Eye (tissue), 1 donor: ENCODE measurements around the gene ENPP6.
"Not testable (repeated sequence)": the region's sequence is repeated elsewhere in the genome, so short reads cannot be mapped to it uniquely, and the experiment has no call there.

ENCODE experiments used
- DNase-seq: peaks from one replicate; pipeline ENCODE4 v3.0.0-alpha.2; 2015

The ENPP6 gene

GRCh38 chr4:184234155-184234554 lies 16.5 kb upstream of the ENPP6 start:
- DNase-seq = no peak

GRCh38 chr4:184232975-184233374 lies 15.3 kb upstream of the ENPP6 start:
- DNase-seq = no peak

- no peak for DNase-seq
These were observed 14.5 kb upstream of the ENPP6 start for GRCh38 chr4:184232202-184232601.

DNA sequence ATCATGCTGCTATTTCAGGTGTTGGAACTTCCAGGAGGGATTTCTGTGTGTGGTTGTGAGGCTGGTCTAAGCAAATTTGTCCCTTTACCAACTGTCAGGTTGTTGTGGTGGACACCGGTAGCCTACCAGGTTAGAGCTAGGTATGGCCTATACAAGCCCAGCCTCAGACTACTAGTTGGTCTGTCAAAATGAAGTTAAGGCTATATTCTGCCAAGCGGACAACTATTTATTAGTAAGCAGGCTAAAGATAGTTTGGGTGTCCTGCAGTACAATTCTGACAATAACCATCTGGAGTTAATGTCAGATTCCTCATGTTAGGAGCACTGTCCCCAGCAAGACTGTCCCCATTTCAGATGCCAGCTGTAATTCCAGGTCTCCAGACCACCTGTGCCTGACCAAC lies 13.9 kb upstream of the ENPP6 start:
- no peak for DNase-seq

- DNase-seq = no peak
These were observed 10.5 kb upstream of the ENPP6 start for GRCh38 chr4:184228056-184228705.

DNA sequence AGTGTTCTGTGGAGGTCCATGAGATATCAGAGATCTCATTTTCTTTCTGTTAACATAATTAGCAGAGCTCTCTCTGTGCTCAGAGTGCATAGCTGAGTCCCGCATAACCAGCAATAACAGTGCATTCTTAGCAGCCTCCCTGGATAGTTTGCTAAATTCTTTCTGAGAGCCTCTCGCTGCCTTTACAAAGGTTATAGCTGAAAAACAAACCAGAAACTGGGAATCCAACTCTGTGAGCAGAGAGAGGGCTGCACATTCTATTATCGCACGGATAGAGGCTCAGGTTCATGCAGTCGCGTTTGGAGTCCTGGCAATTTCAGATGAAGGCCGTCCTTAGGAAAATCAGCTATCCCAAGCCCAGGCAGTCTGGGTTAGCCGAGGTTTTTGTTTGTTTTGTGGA lies 1.2 kb downstream of the ENPP6 start:
- DNase-seq = no peak

DNA sequence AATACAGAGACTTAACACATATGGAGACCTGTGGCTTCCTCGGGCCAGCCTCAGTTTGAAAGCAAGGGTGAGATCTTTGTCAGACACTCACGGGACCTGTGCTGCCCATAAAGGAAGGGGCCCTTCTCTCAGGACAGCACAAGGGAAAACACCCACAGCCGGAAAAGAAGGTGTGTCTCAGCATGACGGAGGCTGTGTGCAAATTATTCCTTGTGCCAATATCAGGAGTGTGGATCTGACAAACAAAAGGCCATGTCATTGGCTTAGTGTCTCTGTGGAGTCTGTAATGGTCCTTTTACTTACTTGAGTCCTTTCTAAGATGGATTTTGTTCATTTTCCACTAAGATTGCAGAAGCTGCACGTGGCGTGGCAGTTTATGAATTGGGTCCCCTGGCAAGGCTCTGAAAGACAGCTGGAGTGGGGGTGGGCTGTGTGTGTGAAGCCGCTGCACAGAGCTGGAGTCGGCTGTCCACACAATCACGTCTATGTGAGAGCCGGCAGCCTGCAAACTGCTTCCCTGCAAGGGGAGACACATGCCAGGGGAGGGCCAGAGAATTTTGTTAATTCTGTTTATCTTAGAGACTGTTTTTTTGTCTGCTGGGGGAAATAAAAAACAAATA lies 1.9 kb downstream of the ENPP6 start:
- peak; percentile 59 for DNase-seq

DNA sequence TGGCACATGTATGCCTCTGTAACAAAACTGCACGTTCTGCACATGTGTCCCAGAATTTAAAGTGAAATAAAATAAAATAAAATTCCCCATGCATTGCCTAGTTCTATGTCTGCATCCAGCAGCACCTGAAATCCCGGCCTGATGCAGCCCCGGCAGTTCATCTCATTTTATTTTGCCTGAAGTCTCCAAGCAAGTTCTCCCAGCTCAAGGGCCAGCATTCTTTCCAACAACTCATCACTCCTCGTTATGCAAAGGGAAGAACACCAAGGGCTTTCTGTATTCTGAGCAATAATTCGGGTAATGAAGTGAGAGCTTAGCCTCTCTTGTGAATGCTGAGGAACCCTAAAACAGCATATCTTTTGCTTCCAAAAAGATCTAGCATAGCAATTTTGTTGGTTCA lies 2.7 kb downstream of the ENPP6 start:
- DNase-seq = no peak

DNA sequence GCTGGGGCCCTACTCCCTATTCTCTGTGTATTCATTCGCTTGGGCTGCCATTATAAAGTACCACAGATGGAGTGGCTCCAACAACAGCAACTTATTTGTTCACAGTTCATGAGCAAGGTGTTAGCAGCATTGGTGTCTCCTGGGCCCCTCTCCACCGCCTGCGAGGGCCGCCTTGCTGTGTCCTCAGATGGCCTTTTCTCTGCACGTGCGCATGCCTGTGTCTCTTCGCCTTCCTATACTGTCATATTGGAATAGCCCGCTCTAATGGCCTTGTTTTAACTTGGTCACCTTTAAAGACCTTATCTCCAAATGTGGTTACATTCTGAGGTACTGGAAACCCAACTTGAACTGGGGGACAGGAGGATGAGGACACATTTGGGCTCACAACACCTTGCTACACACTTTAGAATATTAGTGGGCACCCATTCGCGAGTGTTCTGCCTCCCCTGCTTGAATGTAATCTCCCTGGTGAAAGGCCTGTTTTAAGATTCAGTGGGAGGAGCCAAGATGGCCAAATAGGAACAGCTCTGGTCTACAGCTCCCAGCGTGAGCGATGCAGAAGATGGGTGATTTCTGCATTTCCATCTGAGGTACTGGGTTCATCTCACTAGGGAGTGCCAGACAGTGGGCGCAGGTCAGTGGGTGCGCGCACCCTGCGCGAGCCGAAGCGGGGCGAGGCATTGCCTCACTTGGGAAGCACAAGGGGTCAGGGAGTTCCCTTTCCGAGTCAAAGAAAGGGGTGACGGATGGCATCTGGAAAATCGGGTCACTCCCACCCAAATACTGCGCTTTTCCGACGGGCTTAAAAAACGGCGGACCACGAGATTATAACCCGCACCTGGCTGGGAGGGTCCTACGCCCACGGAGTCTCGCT lies 9.7 kb downstream of the ENPP6 start:
- DNase-seq = not testable (repeated sequence)

- no peak for DNase-seq
These were observed 12.4 kb downstream of the ENPP6 start for GRCh38 chr4:184205243-184205642.

- no peak for DNase-seq
These were observed 14.4 kb downstream of the ENPP6 start for GRCh38 chr4:184203300-184203699.

GRCh38 chr4:184201179-184201578 lies 16.5 kb downstream of the ENPP6 start:
- no peak for DNase-seq

GRCh38 chr4:184200296-184200695 lies 17.4 kb downstream of the ENPP6 start:
- peak; percentile 78 for DNase-seq

DNA sequence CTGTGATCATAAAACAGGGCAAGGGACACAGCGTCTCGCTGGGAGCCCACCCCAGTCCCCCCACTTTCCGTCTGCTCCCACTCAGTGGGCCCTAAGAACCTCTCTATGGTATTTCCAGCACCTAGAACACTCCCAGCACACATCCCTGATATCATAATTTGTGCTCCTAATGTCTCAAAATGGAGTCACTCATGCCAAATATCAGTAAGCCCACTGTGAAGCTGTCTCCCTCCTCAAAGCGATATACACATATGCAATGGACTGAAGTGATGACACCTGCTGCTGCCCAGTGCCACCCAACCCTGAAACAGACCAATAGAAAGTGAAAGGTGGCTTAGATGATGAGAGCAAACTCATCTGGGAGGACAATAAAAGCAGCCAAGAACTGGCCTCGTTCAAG lies 17.9 kb downstream of the ENPP6 start:
- no peak for DNase-seq

- no peak for DNase-seq
These were observed 19.5 kb downstream of the ENPP6 start for GRCh38 chr4:184198190-184198589.

DNA sequence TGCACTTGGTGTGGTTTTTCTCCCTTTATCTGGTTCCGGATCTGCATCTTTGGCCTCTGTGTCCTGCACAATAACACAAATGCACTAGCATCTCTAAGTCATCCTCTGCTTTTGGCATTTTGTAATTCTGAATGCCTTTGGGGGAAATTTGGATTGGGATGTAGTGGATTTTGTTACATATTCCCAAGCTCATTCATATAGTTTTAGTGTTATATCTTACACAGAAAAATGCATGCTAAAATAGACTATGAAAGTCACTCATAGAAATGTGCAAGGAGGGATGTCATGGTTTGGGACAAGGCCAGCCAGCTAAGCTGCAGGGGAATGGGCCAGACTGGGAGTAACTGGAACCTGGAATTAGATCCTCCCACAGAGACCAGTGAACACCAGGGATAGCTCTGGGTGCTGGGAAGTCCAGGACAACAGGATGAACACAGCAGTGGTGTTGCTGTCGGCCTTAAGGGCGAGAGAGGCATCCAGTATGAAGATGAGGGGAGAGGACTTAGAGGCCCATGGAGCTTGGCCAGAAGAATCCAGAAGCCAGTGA lies 20.1 kb downstream of the ENPP6 start:
- no peak for DNase-seq

DNA sequence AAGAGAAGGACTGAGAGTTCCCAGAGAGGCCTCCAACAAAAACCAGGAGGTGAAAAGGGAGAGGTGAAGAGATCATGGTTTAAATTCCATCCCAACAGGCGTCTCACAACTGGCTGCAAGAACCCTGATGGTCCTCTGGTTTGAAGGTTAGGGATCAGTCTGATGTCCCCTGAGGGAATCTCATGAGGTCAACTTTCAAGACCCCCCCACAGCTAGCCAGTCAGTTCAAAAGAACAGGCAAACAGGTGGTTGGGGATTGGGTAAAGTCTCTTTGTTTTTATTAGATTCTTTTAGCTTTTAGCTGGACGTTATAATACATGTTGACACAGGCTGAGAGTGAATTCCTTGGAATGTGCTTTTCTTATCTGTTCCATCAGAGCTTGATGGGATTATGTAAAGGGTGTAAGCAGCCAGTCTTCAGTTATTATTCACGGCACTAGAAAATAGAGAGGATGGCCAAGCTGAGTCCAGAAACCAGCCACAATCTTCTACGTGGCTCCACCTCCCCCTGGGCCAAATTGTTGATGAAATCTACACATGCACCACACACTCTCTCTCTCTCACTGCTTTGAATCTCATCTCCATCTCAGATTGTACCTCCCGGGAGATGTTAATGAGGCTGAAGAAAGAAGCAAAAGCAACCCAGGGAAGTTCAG lies 20.8 kb downstream of the ENPP6 start:
- peak; percentile 53 for DNase-seq

DNA sequence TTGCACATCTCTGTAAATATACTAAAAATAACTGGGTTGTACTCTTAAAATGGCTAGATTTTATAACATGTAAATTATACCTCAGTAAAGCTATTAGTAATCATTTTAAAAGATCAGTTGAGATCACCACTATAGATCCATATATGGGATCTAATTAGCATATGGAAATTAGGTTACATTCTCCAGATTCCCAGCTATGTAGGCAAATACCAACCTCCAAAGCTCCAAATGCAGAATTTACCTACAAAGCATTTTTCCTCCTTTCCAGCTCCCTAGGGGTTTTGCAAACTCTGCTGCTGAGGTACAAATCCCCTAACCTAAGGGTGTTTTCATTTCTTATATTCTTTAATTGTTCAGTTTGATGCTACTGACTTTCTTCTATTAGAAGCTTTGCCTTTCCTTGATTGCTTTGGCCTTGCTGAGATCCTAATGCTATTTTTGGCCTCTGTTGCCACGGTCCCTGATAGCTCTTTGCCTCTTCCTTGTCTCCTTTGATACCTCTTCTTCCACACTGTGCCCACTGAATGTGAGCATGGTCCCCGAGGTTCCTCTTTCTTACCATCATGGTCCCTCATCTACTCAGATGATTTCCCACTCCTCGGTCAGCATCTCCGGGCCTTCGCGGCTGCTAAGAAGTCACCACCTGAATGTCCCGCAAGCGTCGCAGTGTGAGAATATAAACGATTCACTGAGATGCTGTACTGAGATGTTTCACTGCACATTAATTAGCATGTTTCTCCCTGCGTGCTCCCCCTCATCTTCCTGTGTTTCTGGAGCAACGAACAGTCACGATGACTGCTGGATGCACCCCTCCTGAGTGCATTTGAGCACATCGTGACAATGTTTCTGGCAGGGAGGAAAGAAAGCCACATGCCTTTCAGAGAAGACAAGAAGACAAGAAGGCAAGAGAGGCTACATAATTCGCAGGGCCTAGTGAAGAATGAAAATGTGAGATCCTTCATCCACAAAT lies 23.8 kb downstream of the ENPP6 start:
- no peak for DNase-seq

- DNase-seq = no peak
These were observed 24.7 kb downstream of the ENPP6 start for GRCh38 chr4:184192933-184193332.

DNA sequence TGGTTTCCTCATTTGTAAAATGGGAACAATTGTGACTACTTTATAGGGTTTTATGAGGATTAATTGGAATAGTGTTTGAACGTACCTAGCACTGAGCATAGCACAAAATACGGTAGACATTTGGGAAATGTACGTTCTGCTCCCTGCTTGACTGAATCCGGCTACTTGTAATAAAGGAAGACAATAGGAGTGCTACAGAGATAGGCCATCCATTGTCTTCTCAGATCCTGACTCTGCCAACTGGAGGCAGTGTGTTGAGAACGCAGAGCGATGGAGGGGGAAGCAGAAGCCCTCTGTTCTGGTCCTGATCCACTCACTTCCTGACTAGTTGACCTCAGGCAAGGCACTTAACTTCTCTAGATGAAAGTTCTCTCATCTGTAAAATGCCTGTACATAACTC lies 26.4 kb downstream of the ENPP6 start:
- DNase-seq = no peak

- DNase-seq = no peak
These were observed 27.0 kb downstream of the ENPP6 start for GRCh38 chr4:184190711-184191110.

DNA sequence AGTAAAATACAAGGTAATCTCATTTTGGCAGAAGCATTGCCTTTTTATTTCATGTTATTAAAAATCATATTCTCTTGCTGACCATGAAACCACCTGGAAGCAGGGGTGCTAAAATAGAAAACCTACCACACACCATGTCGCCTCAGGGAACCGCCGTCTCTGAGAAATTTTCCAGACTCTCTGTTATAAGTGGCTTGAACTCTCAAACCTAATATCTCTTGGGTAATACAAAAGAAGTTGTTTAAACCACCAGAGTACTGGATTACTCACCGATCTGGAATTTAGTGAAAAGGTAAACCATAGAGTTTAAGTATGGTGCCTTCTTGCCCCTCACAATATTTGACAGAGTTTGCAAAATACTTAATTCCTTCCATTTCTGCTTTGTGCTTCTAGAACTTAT lies 27.7 kb downstream of the ENPP6 start:
- no peak for DNase-seq
